HG03159 (cell line): ENCODE results near the gene SERPINH1.

Source experiments
- ATAC-seq: cut with Tn5 transposase; IDR thresholded peaks from one replicate; pipeline ENCODE4 v1.9.1; 2021; ENCODE audit warnings: mild to moderate bottlenecking, moderate library complexity; ENCODE audit not compliant: unreplicated experiment

Gene SERPINH1

GRCh38 chr11:75554258-75555022, 7.6 kb upstream of the SERPINH1 start:
- ATAC-seq, result no peak

- no peak for ATAC-seq
Observed at GRCh38 chr11:75555079-75555811, 6.8 kb upstream of the SERPINH1 start.

- ATAC-seq, result no peak
Observed at GRCh38 chr11:75556275-75556674, 5.8 kb upstream of the SERPINH1 start.

GRCh38 chr11:75557666-75558494, 4.2 kb upstream of the SERPINH1 start:
- no peak for ATAC-seq

- ATAC-seq, result no peak
Observed at GRCh38 chr11:75558939-75559843, 2.9 kb upstream of the SERPINH1 start.

- no peak for ATAC-seq
Observed at GRCh38 chr11:75560644-75561043, 1.4 kb upstream of the SERPINH1 start.

- peak; percentile 14 for ATAC-seq
Observed at GRCh38 chr11:75561426-75562047, 516 bp upstream of the SERPINH1 start.

GRCh38 chr11:75562836-75563484, 907 bp downstream of the SERPINH1 start:
- no peak for ATAC-seq

- ATAC-seq, result no peak
Observed at GRCh38 chr11:75563501-75563977, 1.5 kb downstream of the SERPINH1 start.

- no peak for ATAC-seq
Observed at GRCh38 chr11:75563978-75564552, 2.0 kb downstream of the SERPINH1 start.

GRCh38 chr11:75565221-75565814, 3.3 kb downstream of the SERPINH1 start:
- ATAC-seq, result no peak

- no peak for ATAC-seq
Observed at GRCh38 chr11:75565916-75566762, 4.1 kb downstream of the SERPINH1 start.

- ATAC-seq, result no peak
Observed at GRCh38 chr11:75566763-75567279, 4.8 kb downstream of the SERPINH1 start.

GRCh38 chr11:75567971-75568370, 5.9 kb downstream of the SERPINH1 start:
- ATAC-seq, result no peak

GRCh38 chr11:75568616-75569219, 6.7 kb downstream of the SERPINH1 start:
- no peak for ATAC-seq

GRCh38 chr11:75570559-75571139, 8.6 kb downstream of the SERPINH1 start:
- no peak for ATAC-seq

GRCh38 chr11:75571625-75572024, 9.6 kb downstream of the SERPINH1 start:
- ATAC-seq, result no peak
